Coronary artery (tissue), 2 donors: ENCODE measurements around the gene SGSH.
"Not testable (repeated sequence)": the region's sequence is repeated elsewhere in the genome, so short reads cannot be mapped to it uniquely, and the experiment has no call there.

Source experiments
- DNase-seq: peaks from one replicate; pipeline ENCODE4 v3.0.0-alpha.2; 2017; ENCODE audit warnings: low spot score
- H3K27ac ChIP-seq, 2 donors: fragments of 200-600 bp; sonication (generic); one replicate each; pipeline ENCODE4 v1.5.1; 2016 to 2019
- H3K4me3 ChIP-seq: fragments of 200-600 bp; sonication (generic); 2 replicates; pipeline ENCODE4 v1.5.1; 2016; ENCODE audit warnings: mild to moderate bottlenecking, moderate library complexity
- CTCF ChIP-seq: fragments of 200-600 bp; sonication (generic); IDR thresholded peaks from one replicate; pipeline ENCODE4 v1.5.1; 2019; ENCODE audit warnings: antibody characterized with exemption

Gene SGSH

GRCh38 chr17:80202197-80202596, 17.9 kb downstream of the SGSH start:
- Histone ChIP-seq H3K27ac (no peak overlapping the region), H3K4me3 (no peak overlapping the region)
- DNase-seq, result no peak
- no peak for TF ChIP-seq CTCF

GRCh38 chr17:80201446-80201845, 18.7 kb downstream of the SGSH start:
- no peak for DNase-seq
- no peak overlapping the region for H3K27ac ChIP-seq
- no peak for TF ChIP-seq CTCF
- no peak overlapping the region for H3K4me3 ChIP-seq

- H3K27ac ChIP-seq, DNase-seq, H3K4me3 ChIP-seq: not testable (repeated sequence)
These were observed 20.8 kb downstream of the SGSH start for GRCh38 chr17:80199295-80199694.

- no peak for TF ChIP-seq CTCF
- Histone ChIP-seq H3K4me3 (no peak overlapping the region), H3K27ac (no peak overlapping the region)
- DNase-seq, result no peak
These were observed 21.9 kb downstream of the SGSH start for GRCh38 chr17:80198144-80198661.

- H3K27ac ChIP-seq, result no peak overlapping the region
- no peak for TF ChIP-seq CTCF
- no peak for DNase-seq
- no peak overlapping the region for H3K4me3 ChIP-seq
These were observed 23.5 kb downstream of the SGSH start for GRCh38 chr17:80196652-80197051.

- no peak overlapping the region for H3K27ac ChIP-seq
These were observed 24.2 kb downstream of the SGSH start for GRCh38 chr17:80195671-80196529.

GRCh38 chr17:80195141-80195540, 25.0 kb downstream of the SGSH start:
- Histone ChIP-seq H3K27ac (no peak overlapping the region), H3K4me3 (no peak overlapping the region)
- DNase-seq, result no peak
- TF ChIP-seq CTCF, result no peak

More at GRCh38 chr17:80195671-80196529, 24.2 kb downstream of the SGSH start:
- DNase-seq, result no peak
- no peak overlapping the region for H3K4me3 ChIP-seq
- TF ChIP-seq CTCF, result peak; percentile 71
